T-helper 17 cell (primary cell): ENCODE measurements around the gene UPF1. TPM values are rescaled to one million over a fixed set of nuclear protein-coding genes. Genes with fewer than 3 reads are reported as not detected.

ENCODE experiments used
- ATAC-seq: fragments of 150-1000 bp; cut with Tn5 transposase; 2 replicates; pipeline ENCODE4 v1.10.0; 2021; ENCODE audit warnings: mild to moderate bottlenecking, moderate library complexity
- DNase-seq, 3 donors: peaks; one replicate each; pipeline versions ENCODE4 v3.0.0 to v3.0.0-alpha.2; 2020 to 2021
- H3K9me3 ChIP-seq: one replicate; pipeline ENCODE4 v1.7.0; 2013; ENCODE audit warnings: low read length, mild to moderate bottlenecking; ENCODE audit not compliant: control insufficient read depth, poor library complexity, severe bottlenecking
- H3K27ac Mint-ChIP-seq: one replicate; pipeline ENCODE4 v1.8.0; 2022; ENCODE audit warnings: mild to moderate bottlenecking, moderate library complexity, mixed read lengths
- H3K27me3 Mint-ChIP-seq: one replicate; pipeline ENCODE4 v1.8.0; 2022; ENCODE audit warnings: mixed read lengths
- H3K36me3 Mint-ChIP-seq: one replicate; pipeline ENCODE4 v1.8.0; 2022; ENCODE audit warnings: low read depth, mixed read lengths
- H3K4me1 Mint-ChIP-seq: one replicate; pipeline ENCODE4 v1.8.0; 2022; ENCODE audit warnings: mild to moderate bottlenecking, mixed read lengths
- H3K4me3 Mint-ChIP-seq: one replicate; pipeline ENCODE4 v1.8.0; 2022; ENCODE audit warnings: mild to moderate bottlenecking, moderate library complexity, mixed read lengths
- total RNA-seq, 4 donors: library from RNA in 2 of 4; stranded (reverse) in 2 of 4; gene quantifications; one replicate each; pipeline ENCODE4 v1.2.3 and lab custom pipeline; 2022 to 2026

UPF1 gene
- 100 to 1,000 TPM; 135 to 143 TPM for total RNA-seq
- 185 to 229 reads per million in 2 donors for total RNA-seq (lab: John Stamatoyannopoulos, UW)

DNA sequence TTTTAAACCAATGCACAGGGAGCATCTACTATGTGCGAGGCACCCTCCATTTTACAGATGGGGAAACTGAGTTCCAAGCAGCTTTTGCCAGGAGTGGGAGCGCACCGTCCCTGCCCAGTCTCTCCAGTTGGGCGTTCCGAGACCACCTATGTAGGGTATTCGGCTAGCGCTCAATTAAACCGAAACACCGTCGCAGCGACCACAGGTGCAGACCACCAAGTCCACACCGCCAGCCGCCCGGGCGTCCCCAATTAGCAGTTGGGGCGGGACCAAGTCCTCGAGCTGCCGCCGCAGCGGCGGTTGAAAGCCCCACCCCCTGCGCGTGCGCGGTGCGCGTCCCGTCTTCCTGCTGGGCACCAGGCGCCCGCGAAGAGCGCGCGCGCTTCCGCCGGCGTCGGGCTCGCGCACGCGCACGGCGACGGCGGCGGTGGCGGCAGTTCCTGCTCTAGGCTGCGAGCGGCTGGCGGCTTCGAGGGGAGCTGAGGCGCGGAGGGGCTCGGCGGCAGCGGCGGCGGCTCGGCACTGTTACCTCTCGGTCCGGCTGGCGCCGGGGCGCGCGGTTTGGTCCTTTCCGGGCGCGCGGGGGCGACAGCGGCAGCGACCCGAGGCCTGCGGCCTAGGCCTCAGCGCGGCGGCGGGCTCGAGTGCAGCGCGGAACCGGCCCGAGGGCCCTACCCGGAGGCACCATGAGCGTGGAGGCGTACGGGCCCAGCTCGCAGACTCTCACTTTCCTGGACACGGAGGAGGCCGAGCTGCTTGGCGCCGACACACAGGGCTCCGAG is at the start of gene UPF1:
UPF1 (plus strand) TSS at position 436 of the 782 bp plus-strand sequence; CDS start at position 687, 251 bp downstream.
- peaks cover 33% of the 10 kb centered on the region for H3K4me1 Mint-ChIP-seq
- H3K36me3 Mint-ChIP-seq: peaks cover 2% of the 10 kb centered on the region
- DNase-seq (peak; percentile 96 to 99 (median 96)), ATAC-seq (peak; percentile 87)
- no peaks in the 10 kb centered on the region for H3K9me3 ChIP-seq
- H3K4me3 Mint-ChIP-seq: peak within 1 kb of the TSS; percentile 95
- peaks cover 6% of the 10 kb centered on the region for H3K27me3 Mint-ChIP-seq
- peak within 1 kb of the TSS; percentile 95 for H3K27ac Mint-ChIP-seq

DNA sequence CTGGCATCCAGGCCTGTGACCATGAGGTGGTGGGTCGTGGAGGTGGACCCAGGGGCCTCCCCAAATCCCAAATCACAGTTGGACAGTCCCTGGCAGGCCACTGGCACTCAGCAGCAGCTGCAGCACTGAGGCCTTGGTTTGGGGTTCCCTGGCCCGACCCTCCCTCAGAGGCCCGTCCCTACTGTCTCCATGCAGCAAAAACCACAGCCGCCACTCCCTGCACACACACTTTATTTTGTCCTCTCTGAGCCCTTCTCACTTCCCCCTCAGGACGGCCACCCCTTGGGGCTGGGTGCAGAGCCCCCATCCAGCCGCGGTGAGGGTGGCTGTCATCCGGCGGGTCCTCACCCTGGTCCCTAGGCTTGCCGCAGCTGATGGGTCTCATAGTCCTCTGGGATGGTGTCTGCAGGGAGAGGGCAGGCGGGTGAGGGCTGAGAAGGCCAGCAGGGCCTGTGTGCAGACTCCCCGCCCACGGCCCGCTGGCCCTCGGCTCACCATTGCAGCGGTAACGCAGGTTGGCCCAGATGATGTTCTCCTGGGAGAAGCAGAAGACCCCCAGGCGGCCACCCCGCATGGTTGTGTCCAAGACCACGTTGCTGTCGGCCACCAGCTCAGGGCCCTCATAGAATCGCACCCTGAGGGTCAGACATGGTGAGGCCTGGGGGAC is 49.1 kb upstream of the UPF1 start:
- DNase-seq: no peak
- no peaks in the 10 kb centered on the region for H3K36me3 Mint-ChIP-seq
- H3K4me3 Mint-ChIP-seq: no peak overlapping the region
- peaks cover 24% of the 10 kb centered on the region for H3K27me3 Mint-ChIP-seq
- no peak overlapping the region for H3K27ac Mint-ChIP-seq
- peaks cover 13% of the 10 kb centered on the region for H3K4me1 Mint-ChIP-seq
- no peaks in the 10 kb centered on the region for H3K9me3 ChIP-seq
- ATAC-seq: no peak

DNA sequence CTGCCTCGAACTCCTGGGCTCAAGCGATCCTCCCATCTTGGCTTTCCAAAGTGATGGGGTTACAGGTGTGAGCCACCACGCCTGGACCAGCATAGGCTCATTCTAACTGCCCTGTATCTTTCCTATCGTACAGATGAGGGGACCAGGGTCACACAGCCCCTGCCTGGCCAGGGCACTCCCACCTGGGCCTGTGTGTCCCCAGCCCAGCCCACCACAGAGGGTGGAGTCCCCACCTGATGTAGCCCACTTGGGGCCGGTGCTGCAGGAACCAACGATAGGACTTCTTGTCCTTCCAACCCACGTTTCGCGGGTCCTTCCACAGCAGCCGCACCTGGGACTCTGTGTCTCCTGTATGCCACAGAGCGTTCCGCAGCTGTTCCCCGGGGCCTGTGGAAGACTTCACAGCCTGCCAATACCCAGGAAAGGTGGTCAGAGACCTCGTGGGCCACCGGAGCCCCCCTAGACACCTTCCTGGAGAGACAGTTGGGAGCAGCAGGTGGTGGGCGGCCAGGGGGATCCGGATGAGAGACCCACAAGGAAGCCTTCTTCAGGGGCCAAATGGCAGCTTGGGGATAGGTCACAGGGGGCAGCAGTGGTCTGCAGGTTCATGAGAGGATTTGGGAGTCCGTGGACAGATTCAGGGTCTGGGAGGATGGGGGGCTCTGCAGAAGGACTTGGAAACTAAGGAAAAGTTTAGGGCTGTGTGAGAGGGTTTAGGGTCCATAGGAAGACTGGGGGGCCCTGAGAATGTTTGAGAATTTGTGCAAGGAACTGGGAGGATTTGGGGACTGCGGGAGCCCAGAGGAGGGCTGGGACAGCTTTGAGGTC is 47.6 kb upstream of the UPF1 start:
- H3K9me3 ChIP-seq: no peaks in the 10 kb centered on the region
- Mint-ChIP-seq H3K27me3 (peaks cover 32% of the 10 kb centered on the region), H3K4me1 (peaks cover 19% of the 10 kb centered on the region), H3K36me3 (peaks cover under 1% of the 10 kb centered on the region), H3K4me3 (no peak overlapping the region), H3K27ac (no peak overlapping the region)
- DNase-seq (no peak), ATAC-seq (no peak)

DNA sequence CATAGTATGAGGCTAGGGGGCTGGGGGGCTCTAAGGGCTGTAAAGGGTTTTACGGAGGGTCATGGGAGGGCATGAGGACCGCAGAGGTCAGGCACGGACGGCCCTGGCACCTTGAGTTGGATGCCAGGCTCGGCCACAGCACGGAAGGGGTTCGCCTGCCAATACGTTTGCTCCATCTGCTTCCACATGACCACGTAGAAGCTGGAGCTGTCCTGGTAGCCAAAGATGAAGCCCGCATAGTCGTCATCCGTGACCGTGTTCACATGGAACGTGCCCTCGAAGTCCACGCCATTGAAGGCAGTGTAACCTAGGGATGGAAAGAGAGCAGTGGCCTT is 47.0 kb upstream of the UPF1 start:
- Mint-ChIP-seq H3K4me3 (no peak overlapping the region), H3K27me3 (peaks cover 38% of the 10 kb centered on the region), H3K4me1 (peaks cover 23% of the 10 kb centered on the region), H3K36me3 (peaks cover 2% of the 10 kb centered on the region), H3K27ac (no peak overlapping the region)
- DNase-seq (no peak), ATAC-seq (no peak)
- no peaks in the 10 kb centered on the region for H3K9me3 ChIP-seq

DNA sequence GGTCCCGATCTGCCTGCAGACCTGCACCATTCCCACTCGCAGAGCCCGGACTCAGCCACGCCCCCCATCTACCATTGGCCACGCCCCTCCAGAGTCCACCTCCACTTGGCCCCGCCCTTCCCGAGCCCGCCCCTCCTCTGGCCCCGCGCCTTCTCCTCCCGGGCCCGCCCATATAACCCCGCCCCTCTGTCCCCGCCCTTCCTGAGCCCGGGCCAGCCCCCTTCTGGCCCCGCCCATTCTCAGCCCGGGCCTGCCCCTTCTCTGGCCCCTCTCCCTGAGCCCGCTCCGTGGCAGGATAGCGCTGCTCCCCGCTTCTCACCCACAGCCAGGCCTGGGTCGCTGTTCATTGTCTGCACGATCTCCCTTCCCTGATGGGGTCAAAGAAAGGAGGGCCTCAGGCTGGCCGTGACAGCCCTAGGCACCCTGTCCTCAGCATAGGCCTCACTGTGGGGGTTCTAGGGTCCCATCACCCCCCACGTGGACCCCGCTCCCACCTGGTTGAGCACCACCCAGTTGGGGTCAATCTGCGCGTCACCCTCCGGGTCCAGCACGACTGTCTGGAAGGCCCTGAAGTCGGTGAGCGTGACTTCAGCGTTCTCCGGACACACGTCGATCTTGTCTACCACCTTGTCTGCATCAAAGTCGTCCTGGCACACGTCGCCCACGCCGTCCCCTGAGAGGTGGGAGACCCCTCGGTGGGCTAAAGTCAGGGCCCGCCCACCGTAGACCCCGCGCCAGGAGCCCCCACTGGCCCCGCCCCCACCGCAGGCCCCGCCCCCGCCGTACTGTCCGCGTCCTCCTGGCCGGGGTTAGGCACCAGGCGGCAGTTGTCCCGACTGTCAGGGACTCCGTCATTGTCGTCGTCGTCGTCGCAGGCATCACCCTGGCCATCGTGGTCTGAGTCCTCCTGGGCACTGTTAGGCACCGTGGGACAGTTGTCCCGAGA is 46.3 kb upstream of the UPF1 start:
- ATAC-seq (peak; percentile 78), DNase-seq (peak; percentile 39 to 63 (median 63))
- no peak overlapping the region for H3K4me3 Mint-ChIP-seq
- peaks cover 6% of the 10 kb centered on the region for H3K36me3 Mint-ChIP-seq
- H3K27me3 Mint-ChIP-seq: peaks cover 45% of the 10 kb centered on the region
- peaks cover 28% of the 10 kb centered on the region for H3K4me1 Mint-ChIP-seq
- H3K9me3 ChIP-seq: no peaks in the 10 kb centered on the region
- H3K27ac Mint-ChIP-seq: no peak overlapping the region

DNA sequence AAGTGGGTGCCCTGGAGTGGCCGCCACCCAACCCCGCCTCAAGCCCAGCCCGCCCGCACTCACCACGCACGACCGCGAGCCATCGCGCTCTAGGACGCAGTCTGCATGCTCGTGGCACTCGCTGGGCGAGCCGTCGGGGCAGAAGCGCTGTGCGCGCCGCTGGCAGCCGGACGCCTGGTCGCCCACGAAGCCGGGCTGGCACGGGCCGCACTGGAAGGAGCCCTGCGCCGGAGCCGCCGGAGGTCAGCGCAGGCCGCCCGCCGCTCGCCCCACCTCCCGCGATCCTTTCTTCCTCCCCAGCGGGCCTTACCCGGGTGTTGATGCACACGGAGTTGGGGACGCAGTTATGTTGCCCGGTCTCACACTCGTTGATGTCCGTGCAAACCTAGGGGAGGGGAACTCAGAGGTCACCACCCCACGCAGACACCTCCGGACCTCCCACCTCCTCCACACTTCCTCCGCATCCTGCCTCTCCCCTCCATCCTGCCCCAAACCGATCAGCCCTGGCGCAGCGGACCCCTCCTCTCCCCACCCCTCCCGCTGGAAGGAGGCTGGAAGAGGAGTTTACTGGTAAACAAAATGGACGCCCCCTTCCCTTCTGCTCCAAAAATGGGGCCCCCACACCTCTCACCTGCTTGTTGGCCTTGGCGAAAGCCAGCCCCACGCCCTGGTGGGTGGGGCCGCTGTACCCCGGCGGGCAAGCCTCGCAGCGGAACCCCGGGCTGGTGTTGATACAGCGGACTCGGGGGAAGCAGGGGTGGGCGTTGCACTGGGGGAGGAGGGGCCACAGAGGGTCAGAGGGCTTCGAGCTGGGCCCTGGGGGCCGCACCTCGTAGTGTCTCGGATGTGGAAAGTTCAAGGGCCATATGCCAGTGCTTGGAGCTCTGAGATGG is 43.0 kb upstream of the UPF1 start:
- peaks cover 32% of the 10 kb centered on the region for H3K4me1 Mint-ChIP-seq
- H3K27me3 Mint-ChIP-seq: peaks cover 63% of the 10 kb centered on the region
- no peak overlapping the region for H3K27ac Mint-ChIP-seq
- peaks cover 9% of the 10 kb centered on the region for H3K36me3 Mint-ChIP-seq
- no peak for ATAC-seq
- H3K4me3 Mint-ChIP-seq: peak overlapping the region; percentile 95
- H3K9me3 ChIP-seq: no peaks in the 10 kb centered on the region
- no peak for DNase-seq

DNA sequence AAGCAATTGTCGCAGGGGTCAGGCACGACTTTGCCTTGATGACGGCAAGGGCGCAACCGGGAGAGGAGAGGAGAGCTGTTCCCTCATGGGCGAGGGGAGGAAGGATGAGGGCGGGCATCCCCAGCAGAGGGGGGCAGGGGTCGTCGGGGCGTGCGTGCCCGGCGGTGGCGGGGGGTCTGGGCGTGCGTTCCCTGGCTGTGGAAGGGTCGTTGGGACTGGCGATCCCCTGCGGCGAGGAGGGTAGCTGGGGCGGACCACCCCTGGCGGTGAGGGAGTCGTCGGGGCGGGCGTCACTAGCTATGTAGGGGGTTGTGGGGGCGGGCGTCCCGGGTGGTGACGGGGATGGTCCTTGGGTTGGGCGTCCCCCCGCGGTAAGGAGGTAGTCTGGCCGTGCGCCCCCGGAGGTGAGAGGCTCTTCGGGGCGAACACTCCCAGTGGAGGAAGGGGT is 42.3 kb upstream of the UPF1 start:
- no peaks in the 10 kb centered on the region for H3K9me3 ChIP-seq
- Mint-ChIP-seq H3K4me3 (peak overlapping the region; percentile 95), H3K27me3 (peaks cover 63% of the 10 kb centered on the region), H3K36me3 (peaks cover 9% of the 10 kb centered on the region), H3K27ac (no peak overlapping the region), H3K4me1 (peaks cover 29% of the 10 kb centered on the region)
- no peak for ATAC-seq
- DNase-seq: no peak

DNA sequence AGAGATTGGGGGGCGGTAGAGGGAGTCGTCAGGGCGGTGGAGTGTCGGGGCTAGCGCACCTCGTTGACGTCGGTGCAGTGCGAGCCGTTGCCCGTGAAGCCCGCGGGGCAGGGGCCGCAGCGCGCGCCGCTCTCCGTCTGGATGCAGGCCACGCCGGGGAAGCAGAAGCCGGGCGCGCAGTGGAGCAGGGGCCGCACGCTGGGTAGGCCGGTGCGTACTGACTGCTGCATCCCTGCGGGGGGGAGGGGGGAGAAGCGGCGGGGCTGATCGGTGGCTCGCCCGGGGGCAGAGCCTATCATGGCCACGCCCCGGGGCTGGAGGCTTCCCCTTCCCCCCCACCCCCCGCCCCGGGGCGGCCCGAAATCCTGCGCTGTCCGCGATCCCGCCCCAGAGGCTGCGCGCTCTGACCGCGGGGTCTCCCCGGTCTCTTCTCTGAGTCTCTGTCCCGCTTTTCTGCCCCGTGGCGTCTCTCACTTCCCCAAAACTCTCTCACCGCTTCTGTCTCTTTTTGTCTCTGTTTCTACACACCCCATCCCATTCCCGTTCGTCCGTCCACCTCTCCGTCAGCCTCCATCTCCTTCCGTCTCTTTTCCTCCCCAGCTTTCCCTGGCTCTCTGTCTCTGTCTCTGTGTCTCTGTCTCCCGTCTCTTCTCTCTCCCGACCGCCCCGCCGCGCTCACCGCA is 41.7 kb upstream of the UPF1 start:
- DNase-seq: no peak
- H3K36me3 Mint-ChIP-seq: peaks cover 9% of the 10 kb centered on the region
- H3K27ac Mint-ChIP-seq: no peak overlapping the region
- H3K27me3 Mint-ChIP-seq: peaks cover 66% of the 10 kb centered on the region
- H3K4me3 Mint-ChIP-seq: peak overlapping the region; percentile 95
- ATAC-seq: peak; percentile 39
- H3K9me3 ChIP-seq: no peaks in the 10 kb centered on the region
- H3K4me1 Mint-ChIP-seq: peaks cover 27% of the 10 kb centered on the region

DNA sequence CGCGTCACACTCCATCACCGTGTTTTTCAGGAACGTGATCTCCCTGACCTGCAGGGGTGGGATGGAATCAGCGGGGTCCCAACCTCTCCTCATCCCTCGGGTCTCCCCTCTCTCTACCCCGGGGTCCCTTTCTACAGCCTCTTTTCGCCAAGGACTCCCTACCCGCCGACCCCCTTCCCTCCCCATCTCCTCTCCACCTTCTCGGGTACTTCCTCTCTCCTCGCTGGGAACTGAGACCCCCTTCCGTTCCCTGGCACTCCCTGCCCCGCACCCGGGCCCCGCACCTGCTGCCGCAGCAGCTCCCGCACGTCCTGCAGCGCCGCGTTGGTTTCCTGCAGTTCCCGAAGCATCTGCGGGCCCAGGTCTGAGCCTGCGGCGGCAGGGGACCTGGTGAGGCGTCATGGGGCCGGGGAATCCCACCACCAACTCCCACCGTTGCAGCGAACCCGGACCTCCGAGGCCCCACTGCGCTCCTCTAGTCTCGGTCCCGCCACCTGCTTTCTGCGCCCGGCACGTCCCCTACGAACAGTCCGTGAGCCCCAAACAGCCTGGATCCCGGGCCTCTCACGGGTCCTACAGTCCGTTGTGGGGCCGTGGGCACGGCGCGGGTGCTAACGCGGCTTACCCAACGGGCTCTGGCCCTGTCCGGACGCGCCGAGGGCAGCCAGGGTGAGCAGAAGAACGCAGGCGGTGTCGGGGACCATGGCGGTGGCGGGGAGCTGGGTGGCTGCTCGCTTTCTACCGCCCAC is 41.0 kb upstream of the UPF1 start, which contains the start of gene COMP:
COMP (minus strand) TSS at position 740 of the 749 bp plus-strand sequence; CDS start at position 704, 36 bp downstream.
- Mint-ChIP-seq H3K27me3 (peaks cover 66% of the 10 kb centered on the region), H3K36me3 (peaks cover 9% of the 10 kb centered on the region), H3K4me3 (peak within 1 kb of the TSS; percentile 95), H3K4me1 (peaks cover 27% of the 10 kb centered on the region), H3K27ac (no peak within 1 kb of the TSS)
- DNase-seq: no peak
- ATAC-seq: peak; percentile 23
- no peaks in the 10 kb centered on the region for H3K9me3 ChIP-seq

DNA sequence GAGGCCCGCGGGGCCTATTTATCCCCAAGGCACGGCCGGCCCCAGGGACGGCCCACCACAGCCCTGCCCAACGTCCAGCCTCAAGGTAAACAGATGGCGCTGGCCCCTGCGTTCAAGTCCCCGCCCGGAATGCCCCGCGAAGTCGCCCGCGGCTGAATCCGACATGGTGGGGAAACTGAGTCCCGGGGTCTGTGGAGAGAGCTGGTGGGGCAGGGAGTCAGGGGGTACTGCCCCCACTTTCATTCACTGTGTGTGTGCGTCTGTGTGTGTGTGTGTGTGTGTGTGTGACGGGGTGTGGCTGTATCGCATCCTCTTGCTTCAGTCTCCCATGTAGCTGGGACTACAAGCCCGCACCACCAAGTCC is 40.5 kb upstream of the UPF1 start:
- Mint-ChIP-seq H3K36me3 (peaks cover 9% of the 10 kb centered on the region), H3K27ac (no peak overlapping the region), H3K27me3 (peaks cover 65% of the 10 kb centered on the region), H3K4me1 (peaks cover 23% of the 10 kb centered on the region), H3K4me3 (peak overlapping the region; percentile 95)
- ATAC-seq (no peak), DNase-seq (no peak)
- H3K9me3 ChIP-seq: no peaks in the 10 kb centered on the region

DNA sequence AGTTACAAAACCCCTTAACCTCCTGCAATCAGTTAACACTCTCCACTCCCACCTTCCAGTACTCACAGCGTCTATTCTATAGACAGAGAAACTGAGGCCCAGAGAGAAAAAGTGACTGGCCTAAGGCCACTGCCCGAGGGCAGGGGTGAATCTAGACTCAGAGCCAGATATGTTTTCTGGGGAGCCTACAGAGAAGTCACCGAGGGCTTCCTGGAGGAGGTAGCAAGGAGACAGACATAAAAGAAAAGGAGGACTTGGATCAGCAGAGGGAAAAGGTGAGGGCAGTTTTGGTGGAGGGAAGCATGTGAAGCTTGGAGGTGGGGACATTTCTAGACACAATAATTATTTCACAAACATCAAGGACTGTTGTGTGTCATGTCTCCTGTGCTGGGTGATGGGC is 39.1 kb upstream of the UPF1 start:
- ATAC-seq: no peak
- DNase-seq: no peak
- Mint-ChIP-seq H3K36me3 (peaks cover 11% of the 10 kb centered on the region), H3K4me1 (peaks cover 21% of the 10 kb centered on the region), H3K27ac (no peak overlapping the region), H3K27me3 (peaks cover 63% of the 10 kb centered on the region), H3K4me3 (no peak overlapping the region)
- no peaks in the 10 kb centered on the region for H3K9me3 ChIP-seq
